HCT116 (cell line): ENCODE measurements around the gene TMEM222. TPM values are rescaled to one million over a fixed set of nuclear protein-coding genes. Genes with fewer than 3 reads are reported as not detected.

Experiments
- ATAC-seq: fragments of 200-7000 bp; cut with Tn5 transposase; 2 replicates; pipeline ENCODE4 v1.9.1; 2020; ENCODE audit warnings: mild to moderate bottlenecking, moderate library complexity
- BruUV-seq: library from RNA; stranded (reverse); fragments of 400-500 nt; replicated peaks from 2 replicates; lab custom pipeline; 2021; lab: Mats Ljungman, UMichigan
- CTCF ChIA-PET: fragments of 300-600 bp; sonication (Branson Sonifier 250); formaldehyde crosslinking; loops from one replicate; lab custom pipeline; 2021; ENCODE audit warnings: antibody characterized with exemption; lab: Charles Lee
- POLR2A ChIA-PET: fragments of 300-600, 350-600 bp; sonication (Branson Sonifier 250); formaldehyde crosslinking; loops from one replicate; lab custom pipeline; 2021; ENCODE audit warnings: antibody characterized with exemption; lab: Charles Lee
- RAD21 ChIA-PET, 2 experiments: fragments of 300-600 bp; sonication (Branson Sonifier 250); formaldehyde crosslinking; loops; one replicate each; lab custom pipeline; 2023; ENCODE audit warnings: low total read pairs in 2 of 2; ENCODE audit not compliant: uncharacterized antibody in 2 of 2, unreplicated experiment in 2 of 2, low non-redundant PET in 1 of 2; lab: Charles Lee
- DNase-seq: peaks from one replicate; pipeline ENCODE4 v3.0.0-alpha.2; 2010; ENCODE audit warnings: low read depth, low spot score
- H2AFZ ChIP-seq: fragments of 200-600 bp; shearing (Covaris generic), sonication (generic); 2 replicates; pipeline ENCODE4 v1.6.1; 2017; ENCODE audit warnings: low read depth, mixed run types, mixed read lengths, antibody characterized with exemption, low read length; ENCODE audit not compliant: poor library complexity, severe bottlenecking
- H3K27ac ChIP-seq: 2 replicates; pipeline ENCODE4 v1.5.1; 2012; ENCODE audit warnings: low read depth, low read length
- H3K27me3 ChIP-seq: fragments of 200-600 bp; sonication (generic); 2 replicates; pipeline ENCODE4 v1.6.1; 2016; ENCODE audit warnings: mixed run types, low read length, mixed read lengths; ENCODE audit not compliant: insufficient read depth
- H3K36me3 ChIP-seq, 2 experiments: fragments of 200-500 bp in 1 of 2; fragments of 200-600 bp in 1 of 2; sonication (Bioruptor generic) in 1 of 2; sonication (generic) in 1 of 2; 2 replicates each; pipeline versions ENCODE4 v1.5.1 to v1.6.1; 2014 to 2016; ENCODE audit warnings: low read length in 2 of 2, inconsistent platforms in 1 of 2, mixed read lengths in 1 of 2, mixed run types in 1 of 2; ENCODE audit not compliant: insufficient read depth in 2 of 2, control insufficient read depth in 1 of 2
- H3K4me1 ChIP-seq, 2 experiments: fragments of 200-600 bp in 1 of 2; sonication (generic) in 1 of 2; 2 replicates each; pipeline versions ENCODE4 v1.5.1 to v1.6.1; 2012 to 2017; ENCODE audit warnings: low read length in 2 of 2, inconsistent platforms in 1 of 2, mild to moderate bottlenecking in 1 of 2, mixed read lengths in 1 of 2, mixed run types in 1 of 2, moderate library complexity in 1 of 2; ENCODE audit not compliant: insufficient read depth in 2 of 2, control insufficient read depth in 1 of 2
- H3K4me2 ChIP-seq: fragments of 200-600 bp; sonication (generic); 2 replicates; pipeline ENCODE4 v1.6.1; 2017; ENCODE audit warnings: mixed run types, low read length, mixed read lengths
- H3K4me3 ChIP-seq, 2 experiments: fragments of 200-600 bp in 1 of 2; sonication (generic) in 1 of 2; replicated peaks in 1 of 2; 2 replicates each; pipeline ENCODE4 v1.5.1; 2011 to 2016; ENCODE audit warnings: low read length in 2 of 2, control low read depth in 1 of 2, low read depth in 1 of 2, mild to moderate bottlenecking in 1 of 2, mixed read lengths in 1 of 2, mixed run types in 1 of 2
- H3K79me2 ChIP-seq: fragments of 200-600 bp; sonication (generic); 2 replicates; pipeline ENCODE4 v1.6.1; 2017; ENCODE audit warnings: mild to moderate bottlenecking, mixed run types, low read length, moderate library complexity, mixed read lengths; ENCODE audit not compliant: insufficient read depth
- H3K9ac ChIP-seq: fragments of 200-600 bp; sonication (generic); 2 replicates; pipeline ENCODE4 v1.6.1; 2016; ENCODE audit warnings: low read length, mixed read lengths
- H3K9me2 ChIP-seq: fragments of 200-600 bp; sonication (generic), shearing (Covaris generic); 2 replicates; pipeline ENCODE4 v1.6.1; 2017; ENCODE audit warnings: mixed run types, mild to moderate bottlenecking, moderate library complexity; ENCODE audit not compliant: insufficient read depth
- H3K9me3 ChIP-seq, 2 experiments: fragments of 200-500 bp in 1 of 2; fragments of 200-600 bp in 1 of 2; sonication (Bioruptor generic) in 1 of 2; sonication (generic) in 1 of 2; 2 replicates each; pipeline ENCODE4 v1.6.1; 2014 to 2017; ENCODE audit warnings: low read length in 2 of 2, mixed read lengths in 2 of 2, inconsistent platforms in 1 of 2, low read depth in 1 of 2, mild to moderate bottlenecking in 1 of 2, mixed run types in 1 of 2, moderate library complexity in 1 of 2; ENCODE audit not compliant: control insufficient read depth in 1 of 2, insufficient read depth in 1 of 2
- H4K20me1 ChIP-seq: fragments of 200-600 bp; sonication (generic), shearing (Covaris generic); 2 replicates; pipeline ENCODE4 v1.6.1; 2017; ENCODE audit warnings: mixed run types, mild to moderate bottlenecking, moderate library complexity; ENCODE audit not compliant: insufficient read depth
- CBX3 ChIP-seq: IDR thresholded peaks from 2 replicates; pipeline ENCODE4 v1.6.1; 2012; ENCODE audit warnings: low read depth
- EZH2 ChIP-seq: fragments of 200-600 bp; sonication (generic); IDR thresholded peaks from 2 replicates; pipeline ENCODE4 v1.6.1; 2017; ENCODE audit warnings: antibody characterized with exemption, mixed run types
- JUND ChIP-seq: IDR thresholded peaks from 2 replicates; pipeline ENCODE4 v1.6.1; 2012
- RAD21 ChIP-seq: IDR thresholded peaks from 2 replicates; pipeline ENCODE4 v1.6.1; 2012; ENCODE audit warnings: low read depth, mild to moderate bottlenecking
- REST ChIP-seq: IDR thresholded peaks from 2 replicates; pipeline ENCODE4 v1.6.1; 2012; ENCODE audit warnings: low read depth
- SIN3A ChIP-seq: IDR thresholded peaks from 2 replicates; pipeline ENCODE4 v1.6.1; 2012; ENCODE audit warnings: low read depth
- SRF ChIP-seq: IDR thresholded peaks from 2 replicates; pipeline ENCODE4 v1.6.1; 2012; ENCODE audit warnings: low read depth
- TCF7L2 ChIP-seq: IDR thresholded peaks from 2 replicates; pipeline ENCODE4 v1.7.0; 2011; ENCODE audit warnings: borderline replicate concordance, inconsistent platforms; ENCODE audit not compliant: insufficient read depth, insufficient read length; ENCODE audit errors: extremely low read depth
- YY1 ChIP-seq: IDR thresholded peaks from 2 replicates; pipeline ENCODE4 v1.6.1; 2011; ENCODE audit warnings: low read length, low read depth, moderate library complexity, mild to moderate bottlenecking; ENCODE audit not compliant: insufficient replicate concordance; ENCODE audit errors: extremely low read depth
- ZBTB33 ChIP-seq: IDR thresholded peaks from 2 replicates; pipeline ENCODE4 v1.6.1; 2011; ENCODE audit warnings: mild to moderate bottlenecking, low read length, moderate library complexity; ENCODE audit not compliant: insufficient replicate concordance; ENCODE audit errors: extremely low read depth
- intact Hi-C: fragments of 100-400 bp; cut with micrococcal nuclease; formaldehyde crosslinking; loops from 2 replicates; pipeline ENCODE4 v1.10.0; 2022
- total RNA-seq: library from RNA; stranded (reverse); gene quantifications from one replicate; pipeline ENCODE4 v1.2.1, GENCODE V29; 2021; ENCODE audit not compliant: unreplicated experiment

The TMEM222 gene
- total RNA-seq, 1 experiment from 2014 or later = 32.8 TPM

GRCh38 chr1:27274204-27274603 is 47.8 kb upstream of the TMEM222 start (continued):
- TF ChIP-seq SIN3A (no peak), YY1 (no peak)

GRCh38 chr1:27275696-27276095 is 46.3 kb upstream of the TMEM222 start:
- no peak overlapping the region for H3K9ac ChIP-seq
- no peak overlapping the region for H3K27ac ChIP-seq
- no TSS peak for BruUV-seq
- H3K9me3 ChIP-seq = no peaks in the 10 kb centered on the region
- H3K4me2 ChIP-seq = no peak overlapping the region
- no peak overlapping the region for H2AFZ ChIP-seq
- no peaks in the 10 kb centered on the region for H3K4me1 ChIP-seq
- H3K4me3 ChIP-seq = no peak overlapping the region
- ChIA-PET RAD21 (no interaction called here), CTCF (no interaction called here), POLR2A (no interaction called here)
- DNase-seq = no peak
- TF ChIP-seq RAD21 = no peak
- no peak for TF ChIP-seq TCF7L2
- no peak for TF ChIP-seq SRF
- TF ChIP-seq REST = no peak
- TF ChIP-seq JUND = no peak
- no peak for TF ChIP-seq EZH2
- TF ChIP-seq SIN3A = no peak
- TF ChIP-seq ZBTB33 = no peak
- TF ChIP-seq CBX3 = no peak
- ATAC-seq = no peak
- no peaks in the 10 kb centered on the region for H3K27me3 ChIP-seq
- intact Hi-C loops = no loop called here
- no peaks in the 10 kb centered on the region for H4K20me1 ChIP-seq
- H3K36me3 ChIP-seq = no peaks in the 10 kb centered on the region
- H3K79me2 ChIP-seq = no peaks in the 10 kb centered on the region
- no peaks in the 10 kb centered on the region for H3K9me2 ChIP-seq
